HG02885 (cell line): ENCODE data around the gene P2RY8.

Experiments used
- ATAC-seq: cut with Tn5 transposase; IDR thresholded peaks from one replicate; pipeline ENCODE4 v1.9.1; 2021; ENCODE audit warnings: mild to moderate bottlenecking; ENCODE audit not compliant: unreplicated experiment, poor library complexity

P2RY8 gene

GRCh38 chrX:1466971-1467561 lies 69.9 kb downstream of the P2RY8 start:
- peak; percentile 38 for ATAC-seq

DNA sequence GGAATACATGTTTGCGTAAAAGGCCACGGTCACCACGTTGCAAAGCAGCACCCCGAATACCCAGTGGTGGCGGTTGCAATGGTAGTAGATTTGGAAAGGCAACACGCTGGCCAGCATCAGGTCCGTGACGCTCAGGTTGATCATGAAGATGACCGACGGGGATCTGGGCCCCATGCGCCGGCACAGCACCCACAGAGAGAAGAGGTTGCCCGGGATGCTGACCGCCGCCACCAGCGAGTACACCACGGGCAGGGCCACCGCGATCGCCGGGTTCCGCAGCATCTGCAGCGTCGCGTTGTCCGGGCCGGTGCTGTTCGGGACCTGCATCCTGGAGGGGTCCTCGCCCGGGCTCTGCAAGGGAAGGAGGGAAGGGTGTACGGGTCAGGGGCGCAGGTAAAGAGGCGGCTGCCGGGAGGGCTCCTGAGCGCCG lies 70.7 kb downstream of the P2RY8 start:
- ATAC-seq, result no peak

DNA sequence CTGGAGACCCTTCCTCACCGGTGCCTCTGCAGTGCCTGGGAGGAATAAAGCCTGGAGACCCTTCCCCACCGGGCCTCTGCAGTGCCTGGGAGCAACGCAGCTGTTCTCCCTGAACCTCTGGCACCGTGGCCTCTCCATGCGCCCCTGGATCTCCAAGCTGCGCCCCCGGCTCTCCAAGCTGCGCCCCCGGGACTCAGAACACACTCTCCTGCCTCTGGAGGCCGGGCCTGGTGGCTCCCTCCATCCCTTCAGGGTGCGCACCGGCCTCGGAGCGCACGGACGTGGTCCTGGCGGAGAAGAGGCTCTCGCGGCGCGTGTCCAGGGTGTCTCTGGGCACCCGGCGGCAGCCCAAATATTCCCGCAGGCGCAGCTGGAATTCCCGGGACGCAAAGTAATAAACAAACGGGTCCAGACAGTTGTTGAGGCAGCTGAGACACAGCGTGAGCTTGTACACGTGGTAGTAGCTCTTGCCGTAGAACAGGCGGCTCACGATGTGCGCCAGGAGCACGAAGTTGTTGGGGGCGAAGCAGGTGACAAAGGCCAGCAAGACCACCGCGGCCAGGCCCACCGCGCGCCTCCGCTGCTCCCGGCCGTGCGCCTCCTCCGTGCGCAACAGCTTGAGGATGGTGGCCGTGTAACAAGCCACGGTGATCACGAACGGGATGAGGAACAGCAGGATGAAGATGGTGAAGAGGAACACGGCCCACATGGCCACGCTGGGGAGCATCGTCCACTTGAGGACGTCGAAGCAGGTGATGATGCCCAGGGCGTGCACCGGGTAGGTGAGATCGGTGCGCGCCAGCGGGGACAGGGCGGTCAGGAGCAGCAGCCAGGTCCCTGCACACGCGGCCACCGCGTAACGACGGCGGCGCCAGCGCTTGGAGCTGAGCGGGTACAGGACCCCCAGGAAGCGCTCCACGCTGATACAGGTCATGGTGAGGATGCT lies 71.4 kb downstream of the P2RY8 start:
- no peak for ATAC-seq

GRCh38 chrX:1464971-1465285 lies 72.1 kb downstream of the P2RY8 start:
- ATAC-seq, result no peak

DNA sequence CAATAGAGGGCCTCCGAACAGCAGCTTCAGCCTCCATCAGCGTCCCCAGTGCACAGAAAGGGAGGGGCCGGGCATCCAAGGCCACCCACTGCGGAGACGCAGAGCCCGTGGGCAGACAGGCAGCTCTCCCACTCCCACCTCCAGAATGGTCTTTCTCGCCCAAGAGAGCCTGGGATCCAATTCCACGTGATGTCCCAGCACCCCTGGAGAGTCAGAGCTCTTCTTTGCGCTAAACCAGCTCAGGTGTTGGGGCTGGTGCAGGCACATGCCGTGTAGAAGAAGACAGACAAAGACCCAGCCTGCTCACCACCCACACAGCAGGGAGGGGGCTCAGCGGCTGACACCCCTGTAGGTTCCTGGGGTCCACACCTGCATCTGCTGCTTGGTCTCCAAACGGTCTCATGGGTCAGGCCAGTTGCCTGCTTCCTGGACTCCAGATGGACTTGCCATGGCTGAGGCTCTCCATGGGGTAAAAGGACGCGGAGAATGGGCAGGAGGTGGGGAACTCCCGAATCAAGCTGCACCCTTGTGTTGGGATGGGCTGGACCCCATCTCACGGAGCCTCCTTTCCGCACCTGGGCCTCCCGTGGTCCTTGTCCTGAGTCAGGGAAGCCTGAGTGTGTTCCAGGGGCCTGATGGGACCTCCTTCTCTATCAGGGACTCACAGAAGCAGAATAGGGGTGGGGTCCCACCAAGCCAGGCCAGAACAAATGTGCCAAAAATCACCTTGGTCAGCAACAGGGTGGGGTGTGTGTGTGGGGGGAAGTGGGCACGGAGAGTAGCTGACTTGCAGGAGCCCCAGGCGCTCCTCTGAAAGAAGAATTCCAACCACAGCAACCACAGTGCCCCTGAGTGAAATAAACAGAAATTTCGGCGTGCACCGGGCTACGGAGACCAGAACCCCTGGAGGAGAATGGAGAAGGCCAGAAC lies 72.7 kb downstream of the P2RY8 start:
- ATAC-seq, result no peak

- no peak for ATAC-seq
Observed at GRCh38 chrX:1463581-1463980, 73.4 kb downstream of the P2RY8 start.

DNA sequence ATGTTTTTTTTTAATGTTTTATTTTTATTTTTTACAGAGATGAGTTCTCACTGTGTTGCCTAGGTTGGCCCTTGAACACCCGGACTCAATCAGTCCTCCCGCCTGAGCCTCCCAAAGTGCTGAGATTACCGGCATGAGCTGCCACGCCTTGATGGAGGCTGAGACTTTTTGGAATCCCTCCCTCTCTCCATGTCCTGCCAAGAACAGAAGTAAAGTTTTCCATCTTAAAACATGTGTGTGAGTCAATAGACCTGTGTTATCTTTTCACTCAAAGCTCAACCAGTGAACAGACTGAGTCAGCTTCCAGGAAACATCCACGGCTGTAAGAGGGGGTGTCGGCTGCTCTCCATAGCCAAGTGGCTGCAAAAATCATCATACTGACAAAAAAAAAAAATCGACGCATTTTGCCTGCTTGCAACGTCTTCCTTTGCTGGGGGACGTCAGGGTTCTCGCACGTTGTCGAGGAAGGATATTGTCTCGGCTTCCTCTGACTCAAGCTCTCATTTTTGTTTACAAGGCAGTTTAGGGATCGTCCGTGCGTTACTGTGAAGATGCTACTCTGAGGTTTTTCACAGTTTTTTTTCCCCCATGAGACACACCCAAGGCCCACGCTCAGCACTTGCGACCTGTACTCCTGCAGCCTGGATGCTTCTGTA lies 74.3 kb downstream of the P2RY8 start:
- ATAC-seq, result no peak

DNA sequence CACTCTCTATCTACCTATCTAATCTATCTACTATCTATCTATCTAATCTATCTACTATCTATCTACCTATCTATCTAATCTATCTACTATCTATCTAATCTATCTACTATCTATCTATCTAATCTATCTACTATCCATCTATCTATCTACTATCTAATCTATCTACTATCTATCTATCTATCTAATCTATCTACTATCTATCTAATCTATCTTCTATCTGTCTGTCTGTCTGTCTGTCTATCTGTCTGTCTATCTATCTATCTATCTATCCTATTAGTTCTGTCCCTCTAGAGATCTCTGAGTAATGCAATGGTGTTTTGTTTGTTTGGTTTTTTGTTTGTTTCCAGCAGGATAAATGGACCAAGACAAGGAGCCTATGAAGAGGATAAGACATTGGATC lies 74.9 kb downstream of the P2RY8 start:
- no peak for ATAC-seq

DNA sequence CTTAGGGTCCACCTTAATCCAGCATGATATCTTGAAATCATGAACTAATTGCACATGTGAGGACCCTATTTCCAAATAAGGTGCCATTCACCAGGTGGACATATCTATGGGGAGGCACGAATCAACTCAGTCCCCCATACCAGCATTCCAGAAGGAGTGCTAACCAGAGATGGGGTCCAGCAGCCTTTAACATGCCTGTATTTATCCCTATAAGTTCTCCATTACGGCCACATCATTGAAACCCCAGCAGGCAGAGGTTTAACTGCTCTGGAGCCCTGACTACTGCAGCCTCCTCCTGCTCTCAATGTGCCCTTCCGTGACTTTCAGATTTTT lies 81.1 kb downstream of the P2RY8 start:
- ATAC-seq, result no peak

DNA sequence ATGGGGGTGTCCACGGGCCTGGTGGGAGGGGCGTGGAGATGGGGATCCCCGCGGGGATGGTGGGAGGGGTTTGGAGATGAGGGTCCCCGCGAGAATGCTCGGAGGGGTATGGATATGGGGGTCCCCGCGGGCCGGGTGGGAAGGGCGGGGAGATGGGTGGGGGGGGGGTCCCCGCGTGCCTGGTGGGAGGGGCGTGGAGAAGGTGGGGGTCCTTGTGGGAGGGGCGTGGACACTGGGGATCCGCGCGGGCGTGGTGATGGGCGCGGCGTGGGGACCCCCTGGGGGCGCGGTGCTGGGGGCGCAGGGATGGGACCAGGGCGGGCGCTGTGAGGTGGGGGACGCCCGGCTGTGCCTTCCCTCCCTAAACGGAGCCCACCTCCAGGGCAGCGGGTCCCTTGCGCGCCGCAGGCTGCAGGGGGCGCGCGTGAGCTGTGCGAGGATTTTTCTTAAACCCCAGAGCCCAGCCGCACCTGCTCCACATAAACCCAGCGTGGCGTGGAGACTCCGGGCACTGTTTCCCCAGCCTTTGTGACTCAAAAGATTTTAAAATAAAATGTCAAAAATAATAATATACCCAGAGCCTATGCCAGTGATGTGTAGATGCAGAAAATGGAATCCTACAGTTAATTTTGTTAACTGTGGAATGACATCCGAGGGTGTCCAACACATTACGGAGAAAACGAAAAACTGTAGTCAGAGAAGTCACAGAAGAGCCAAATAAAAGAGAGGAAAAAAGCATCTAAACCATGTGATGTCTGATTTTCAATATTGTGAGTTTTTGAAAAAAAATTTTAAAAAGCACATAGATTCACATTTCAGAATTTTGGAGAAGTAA lies 82.8 kb downstream of the P2RY8 start:
- peak; percentile 49 for ATAC-seq

GRCh38 chrX:1453395-1453783 lies 83.6 kb downstream of the P2RY8 start:
- peak; percentile 8 for ATAC-seq

DNA sequence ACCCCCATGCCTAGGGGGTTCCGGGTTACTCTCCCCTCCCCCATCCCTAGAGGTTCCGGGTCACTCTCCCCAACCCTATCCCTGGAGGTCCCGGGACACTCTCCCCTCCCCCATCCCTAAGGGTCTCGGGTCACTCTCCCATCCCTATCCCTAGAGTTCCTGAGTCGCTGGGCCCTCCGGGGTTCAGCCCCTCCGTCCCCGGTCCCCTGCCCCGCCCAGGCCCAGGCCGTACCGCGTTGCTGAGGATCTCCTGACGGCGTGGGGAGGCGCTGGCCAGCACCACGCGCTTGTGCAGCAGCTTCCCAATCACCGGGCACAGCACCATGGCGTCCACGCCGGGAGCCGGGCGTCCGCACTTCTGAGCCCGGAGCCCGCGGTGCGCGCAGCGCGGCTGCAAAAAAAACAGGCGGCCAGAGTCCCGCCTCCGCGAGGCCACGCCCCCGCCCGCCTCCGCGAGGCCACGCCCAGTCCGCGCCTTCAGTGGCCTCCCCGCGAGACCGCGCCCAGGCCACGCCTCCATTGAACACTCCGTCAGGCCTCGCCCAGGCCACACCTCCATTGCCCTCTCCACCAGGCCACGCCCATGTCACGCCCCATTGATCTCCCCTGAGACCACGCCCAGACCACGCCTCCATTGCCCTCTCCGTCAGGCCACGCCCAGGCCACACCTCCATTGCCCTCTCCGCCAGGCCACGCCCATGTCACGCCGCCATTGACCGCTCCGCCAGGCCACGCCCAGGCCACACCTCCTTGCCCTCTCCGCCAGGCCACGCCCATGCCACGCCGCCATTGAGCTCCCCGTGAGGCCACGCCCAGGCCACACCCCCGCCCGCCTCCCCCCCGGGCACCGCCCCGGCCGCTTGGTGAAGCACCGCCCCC lies 84.2 kb downstream of the P2RY8 start, which contains the start of gene ASMTL:
Gene ASMTL (minus strand): TSS at position 394 of the 879 bp plus-strand sequence. CDS start 69 bp downstream, at position 325.
- peak; percentile 68 for ATAC-seq

DNA sequence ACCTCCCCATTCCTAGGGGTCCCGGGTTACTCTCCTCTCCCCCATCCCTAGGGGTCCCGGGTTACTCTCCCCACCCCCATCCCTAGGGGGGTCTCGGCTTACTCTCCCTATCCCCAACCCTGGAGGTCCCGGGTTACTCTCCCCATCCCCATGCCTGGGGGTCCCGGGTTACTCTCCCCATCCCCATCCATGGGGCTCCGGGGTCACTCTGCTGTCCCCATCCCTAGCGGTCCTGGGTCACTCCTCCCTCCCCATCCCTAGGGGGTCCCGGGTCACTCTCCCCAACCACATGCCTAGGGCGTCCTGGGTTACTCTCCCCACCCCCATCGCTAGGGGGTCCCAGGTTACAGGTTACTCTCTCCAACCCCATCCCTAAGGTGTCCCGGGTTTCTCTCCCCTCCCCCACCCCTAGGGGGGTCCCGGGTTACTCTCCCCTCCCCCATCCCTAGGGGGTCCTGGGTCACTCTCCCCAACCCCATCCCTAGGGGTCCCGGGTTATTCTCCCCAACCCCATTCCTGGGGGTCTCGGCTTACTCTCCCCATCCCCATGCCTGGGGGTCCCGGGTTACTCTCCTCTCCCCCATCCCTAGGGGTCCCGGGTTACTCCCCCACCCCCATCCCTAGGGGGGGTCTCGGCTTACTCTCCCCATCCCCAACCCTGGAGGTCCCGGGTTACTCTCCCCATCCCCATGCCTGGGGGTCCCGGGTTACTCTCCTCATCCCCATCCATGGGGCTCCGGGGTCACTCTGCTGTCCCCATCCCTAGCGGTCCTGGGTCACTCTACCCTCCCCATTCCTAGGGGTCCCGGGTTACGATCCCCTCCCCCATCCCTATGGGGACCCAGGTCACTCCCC lies 85.1 kb downstream of the P2RY8 start:
- no peak for ATAC-seq

GRCh38 chrX:1451251-1451660 lies 85.7 kb downstream of the P2RY8 start:
- no peak for ATAC-seq

- ATAC-seq, result no peak
Observed at GRCh38 chrX:1450361-1451161, 86.4 kb downstream of the P2RY8 start.

GRCh38 chrX:1449823-1450149 lies 87.2 kb downstream of the P2RY8 start:
- ATAC-seq, result no peak
